ENCODE results near the gene GRIN2C.

- no peak for TF ChIP-seq ZFX (IDR thresholded peaks at IDR 0.05)
- no peak for TF ChIP-seq CTCF (conservative IDR thresholded peaks at IDR 0.05)
These were observed 16.4 kb upstream of the GRIN2C start for GRCh38 chr17:74875977-74876593.

All from C4-2B (cell line).